ENCODE measurements around the gene ZFYVE21. TPM values are rescaled to one million over a fixed set of nuclear protein-coding genes. Genes with fewer than 3 reads are reported as not detected.

Gene ZFYVE21
- total and polyA plus RNA-seq, 4 donors = 28.0 to 36.9 (median 30.8) TPM

DNA sequence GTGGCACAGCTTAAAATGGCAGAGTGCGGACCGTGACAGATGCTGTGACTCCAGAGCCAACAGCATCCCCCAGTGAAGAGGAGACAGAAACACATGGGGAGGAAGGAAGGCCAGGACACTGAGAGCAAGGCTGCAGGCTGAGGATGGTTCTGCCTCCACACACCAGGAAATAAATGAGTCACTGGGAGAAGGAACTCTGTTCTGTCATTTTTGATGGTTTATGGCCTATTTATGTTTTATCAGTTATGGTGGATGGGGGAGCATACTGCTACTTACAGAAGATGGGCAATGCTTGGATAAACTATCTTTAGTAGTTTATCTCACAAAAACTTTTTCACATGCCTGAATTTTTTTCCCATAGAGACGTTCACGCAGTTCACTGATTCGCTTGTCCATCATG is 33.8 kb downstream of the ZFYVE21 start:
- DNase-seq (ENCODE audit: low spot score) = no peak
- TF ChIP-seq, protein P1, sequence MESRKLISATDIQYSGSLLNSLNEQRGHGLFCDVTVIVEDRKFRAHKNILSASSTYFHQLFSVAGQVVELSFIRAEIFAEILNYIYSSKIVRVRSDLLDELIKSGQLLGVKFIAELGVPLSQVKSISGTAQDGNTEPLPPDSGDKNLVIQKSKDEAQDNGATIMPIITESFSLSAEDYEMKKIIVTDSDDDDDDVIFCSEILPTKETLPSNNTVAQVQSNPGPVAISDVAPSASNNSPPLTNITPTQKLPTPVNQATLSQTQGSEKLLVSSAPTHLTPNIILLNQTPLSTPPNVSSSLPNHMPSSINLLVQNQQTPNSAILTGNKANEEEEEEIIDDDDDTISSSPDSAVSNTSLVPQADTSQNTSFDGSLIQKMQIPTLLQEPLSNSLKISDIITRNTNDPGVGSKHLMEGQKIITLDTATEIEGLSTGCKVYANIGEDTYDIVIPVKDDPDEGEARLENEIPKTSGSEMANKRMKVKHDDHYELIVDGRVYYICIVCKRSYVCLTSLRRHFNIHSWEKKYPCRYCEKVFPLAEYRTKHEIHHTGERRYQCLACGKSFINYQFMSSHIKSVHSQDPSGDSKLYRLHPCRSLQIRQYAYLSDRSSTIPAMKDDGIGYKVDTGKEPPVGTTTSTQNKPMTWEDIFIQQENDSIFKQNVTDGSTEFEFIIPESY (IDR thresholded peaks at IDR 0.05) = no peak
- TF ChIP-seq FOXA1 (IDR thresholded peaks at IDR 0.05) (no peak), RXRA (IDR thresholded peaks at IDR 0.05) (no peak), YY1 (IDR thresholded peaks at IDR 0.05) (no peak), NR2F2 (IDR thresholded peaks at IDR 0.05) (no peak), HNF4G (IDR thresholded peaks at IDR 0.05) (no peak), SP1 (IDR thresholded peaks at IDR 0.05) (no peak), TAF1 (conservative IDR thresholded peaks at IDR 0.05) (no peak), GABPA (IDR thresholded peaks at IDR 0.05 in 1 of 2, conservative IDR thresholded peaks at IDR 0.05 in 1 of 2) (no peak), HNF4A (conservative IDR thresholded peaks at IDR 0.05) (no peak), JUND (IDR thresholded peaks at IDR 0.05) (no peak), EGR1 (IDR thresholded peaks at IDR 0.05; ENCODE audit: low read depth in 2 of 2) (no peak), RAD21 (IDR thresholded peaks at IDR 0.05) (no peak), FOXA2 (IDR thresholded peaks at IDR 0.05) (no peak)
- TF ChIP-seq, protein P2, sequence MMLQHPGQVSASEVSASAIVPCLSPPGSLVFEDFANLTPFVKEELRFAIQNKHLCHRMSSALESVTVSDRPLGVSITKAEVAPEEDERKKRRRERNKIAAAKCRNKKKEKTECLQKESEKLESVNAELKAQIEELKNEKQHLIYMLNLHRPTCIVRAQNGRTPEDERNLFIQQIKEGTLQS (IDR thresholded peaks at IDR 0.05) = no peak
- TF ChIP-seq, protein P3, sequence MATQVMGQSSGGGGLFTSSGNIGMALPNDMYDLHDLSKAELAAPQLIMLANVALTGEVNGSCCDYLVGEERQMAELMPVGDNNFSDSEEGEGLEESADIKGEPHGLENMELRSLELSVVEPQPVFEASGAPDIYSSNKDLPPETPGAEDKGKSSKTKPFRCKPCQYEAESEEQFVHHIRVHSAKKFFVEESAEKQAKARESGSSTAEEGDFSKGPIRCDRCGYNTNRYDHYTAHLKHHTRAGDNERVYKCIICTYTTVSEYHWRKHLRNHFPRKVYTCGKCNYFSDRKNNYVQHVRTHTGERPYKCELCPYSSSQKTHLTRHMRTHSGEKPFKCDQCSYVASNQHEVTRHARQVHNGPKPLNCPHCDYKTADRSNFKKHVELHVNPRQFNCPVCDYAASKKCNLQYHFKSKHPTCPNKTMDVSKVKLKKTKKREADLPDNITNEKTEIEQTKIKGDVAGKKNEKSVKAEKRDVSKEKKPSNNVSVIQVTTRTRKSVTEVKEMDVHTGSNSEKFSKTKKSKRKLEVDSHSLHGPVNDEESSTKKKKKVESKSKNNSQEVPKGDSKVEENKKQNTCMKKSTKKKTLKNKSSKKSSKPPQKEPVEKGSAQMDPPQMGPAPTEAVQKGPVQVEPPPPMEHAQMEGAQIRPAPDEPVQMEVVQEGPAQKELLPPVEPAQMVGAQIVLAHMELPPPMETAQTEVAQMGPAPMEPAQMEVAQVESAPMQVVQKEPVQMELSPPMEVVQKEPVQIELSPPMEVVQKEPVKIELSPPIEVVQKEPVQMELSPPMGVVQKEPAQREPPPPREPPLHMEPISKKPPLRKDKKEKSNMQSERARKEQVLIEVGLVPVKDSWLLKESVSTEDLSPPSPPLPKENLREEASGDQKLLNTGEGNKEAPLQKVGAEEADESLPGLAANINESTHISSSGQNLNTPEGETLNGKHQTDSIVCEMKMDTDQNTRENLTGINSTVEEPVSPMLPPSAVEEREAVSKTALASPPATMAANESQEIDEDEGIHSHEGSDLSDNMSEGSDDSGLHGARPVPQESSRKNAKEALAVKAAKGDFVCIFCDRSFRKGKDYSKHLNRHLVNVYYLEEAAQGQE (IDR thresholded peaks at IDR 0.05) = no peak
- TF ChIP-seq, protein P4, sequence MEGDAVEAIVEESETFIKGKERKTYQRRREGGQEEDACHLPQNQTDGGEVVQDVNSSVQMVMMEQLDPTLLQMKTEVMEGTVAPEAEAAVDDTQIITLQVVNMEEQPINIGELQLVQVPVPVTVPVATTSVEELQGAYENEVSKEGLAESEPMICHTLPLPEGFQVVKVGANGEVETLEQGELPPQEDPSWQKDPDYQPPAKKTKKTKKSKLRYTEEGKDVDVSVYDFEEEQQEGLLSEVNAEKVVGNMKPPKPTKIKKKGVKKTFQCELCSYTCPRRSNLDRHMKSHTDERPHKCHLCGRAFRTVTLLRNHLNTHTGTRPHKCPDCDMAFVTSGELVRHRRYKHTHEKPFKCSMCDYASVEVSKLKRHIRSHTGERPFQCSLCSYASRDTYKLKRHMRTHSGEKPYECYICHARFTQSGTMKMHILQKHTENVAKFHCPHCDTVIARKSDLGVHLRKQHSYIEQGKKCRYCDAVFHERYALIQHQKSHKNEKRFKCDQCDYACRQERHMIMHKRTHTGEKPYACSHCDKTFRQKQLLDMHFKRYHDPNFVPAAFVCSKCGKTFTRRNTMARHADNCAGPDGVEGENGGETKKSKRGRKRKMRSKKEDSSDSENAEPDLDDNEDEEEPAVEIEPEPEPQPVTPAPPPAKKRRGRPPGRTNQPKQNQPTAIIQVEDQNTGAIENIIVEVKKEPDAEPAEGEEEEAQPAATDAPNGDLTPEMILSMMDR (IDR thresholded peaks at IDR 0.05; ENCODE audit: low read depth, low read length, missing input control) = no peak
- TF ChIP-seq, protein P5, sequence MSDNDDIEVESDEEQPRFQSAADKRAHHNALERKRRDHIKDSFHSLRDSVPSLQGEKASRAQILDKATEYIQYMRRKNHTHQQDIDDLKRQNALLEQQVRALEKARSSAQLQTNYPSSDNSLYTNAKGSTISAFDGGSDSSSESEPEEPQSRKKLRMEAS (IDR thresholded peaks at IDR 0.05) = no peak
- Histone ChIP-seq H3K4me1 (ENCODE audit: control insufficient read depth in 4 of 4, insufficient read depth in 4 of 4, low read length in 3 of 4) (peaks cover 0 to 11% (median 9%) of the 10 kb centered on the region in 4 donors), H3K9me3 (ENCODE audit: control insufficient read depth in 4 of 4, low read length in 3 of 4) (no peaks in the 10 kb centered on the region), H3K9ac (ENCODE audit: low read depth in 1 of 2, low read length in 2 of 2) (no peak overlapping the region), H3K36me3 (ENCODE audit: control insufficient read depth in 4 of 4, insufficient read depth in 3 of 4, low read depth in 1 of 4, low read length in 3 of 4) (peaks cover 3 to 13% (median 7%) of the 10 kb centered on the region in 4 donors), H3K27me3 (ENCODE audit: control insufficient read depth in 4 of 4, insufficient read depth in 4 of 4, low read length in 3 of 4) (no peaks in the 10 kb centered on the region), H3K27ac (ENCODE audit: low read depth in 1 of 2, low read length in 2 of 2) (no peak overlapping the region), H3K4me3 (ENCODE audit: low read depth in 1 of 3, low read length in 3 of 3) (no peak overlapping the region)
- 93% methylated on average over 5 of the region's 5 CpGs for WGBS

Measured in liver (tissue), 9 donors.